ENCODE data around the gene NSMCE1.
A peak's percentile ranks its signal among the peaks of the same experiment; 100 is the strongest.

The NSMCE1 gene

DNA sequence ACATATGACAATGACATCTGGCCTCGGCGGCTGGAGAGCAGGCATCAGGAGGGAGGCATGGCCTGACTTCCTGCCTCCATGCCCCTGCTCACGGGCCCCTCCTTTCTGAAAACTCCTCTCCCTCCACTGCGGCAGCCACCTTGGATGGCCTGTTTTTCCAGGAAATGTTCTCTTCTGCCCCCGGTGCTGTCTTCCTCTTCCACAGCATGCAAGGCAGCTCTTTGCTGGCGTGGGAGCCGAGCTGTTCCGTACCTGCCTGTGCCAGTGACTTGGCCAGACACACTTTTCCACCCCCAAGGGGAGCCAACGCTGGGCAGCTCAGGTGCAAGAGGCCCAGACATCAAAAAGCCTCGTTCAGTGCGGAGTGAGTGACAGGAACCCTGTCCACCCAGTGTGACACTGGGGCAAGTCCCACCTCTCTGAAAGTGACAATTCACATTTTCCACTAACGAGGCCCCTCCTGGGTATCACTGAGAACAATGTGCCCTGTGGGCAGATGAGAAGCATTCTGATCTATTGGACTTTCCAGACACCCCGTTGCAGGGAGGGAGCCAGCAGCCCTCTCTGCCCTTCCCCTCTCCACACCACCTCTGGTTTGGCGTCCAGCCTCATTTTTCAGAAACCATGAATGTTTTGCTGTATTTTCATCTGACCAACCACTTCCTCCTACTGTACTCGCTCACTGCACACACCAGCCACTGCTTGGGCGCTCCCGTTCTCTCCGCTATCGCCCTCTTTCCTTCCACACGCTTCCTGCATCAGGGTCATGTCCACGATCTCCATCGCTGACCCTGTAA, 31.2 kb downstream of the NSMCE1 start:
- peak overlapping the region; percentile 68 to 85 for H3K27ac ChIP-seq
- DNase-seq (ENCODE audit: low spot score) = peak; percentile 75
- TF ChIP-seq, protein P1, sequence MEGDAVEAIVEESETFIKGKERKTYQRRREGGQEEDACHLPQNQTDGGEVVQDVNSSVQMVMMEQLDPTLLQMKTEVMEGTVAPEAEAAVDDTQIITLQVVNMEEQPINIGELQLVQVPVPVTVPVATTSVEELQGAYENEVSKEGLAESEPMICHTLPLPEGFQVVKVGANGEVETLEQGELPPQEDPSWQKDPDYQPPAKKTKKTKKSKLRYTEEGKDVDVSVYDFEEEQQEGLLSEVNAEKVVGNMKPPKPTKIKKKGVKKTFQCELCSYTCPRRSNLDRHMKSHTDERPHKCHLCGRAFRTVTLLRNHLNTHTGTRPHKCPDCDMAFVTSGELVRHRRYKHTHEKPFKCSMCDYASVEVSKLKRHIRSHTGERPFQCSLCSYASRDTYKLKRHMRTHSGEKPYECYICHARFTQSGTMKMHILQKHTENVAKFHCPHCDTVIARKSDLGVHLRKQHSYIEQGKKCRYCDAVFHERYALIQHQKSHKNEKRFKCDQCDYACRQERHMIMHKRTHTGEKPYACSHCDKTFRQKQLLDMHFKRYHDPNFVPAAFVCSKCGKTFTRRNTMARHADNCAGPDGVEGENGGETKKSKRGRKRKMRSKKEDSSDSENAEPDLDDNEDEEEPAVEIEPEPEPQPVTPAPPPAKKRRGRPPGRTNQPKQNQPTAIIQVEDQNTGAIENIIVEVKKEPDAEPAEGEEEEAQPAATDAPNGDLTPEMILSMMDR (IDR thresholded peaks at IDR 0.05) = no peak
- H3K4me3 ChIP-seq = no peak overlapping the region

DNA sequence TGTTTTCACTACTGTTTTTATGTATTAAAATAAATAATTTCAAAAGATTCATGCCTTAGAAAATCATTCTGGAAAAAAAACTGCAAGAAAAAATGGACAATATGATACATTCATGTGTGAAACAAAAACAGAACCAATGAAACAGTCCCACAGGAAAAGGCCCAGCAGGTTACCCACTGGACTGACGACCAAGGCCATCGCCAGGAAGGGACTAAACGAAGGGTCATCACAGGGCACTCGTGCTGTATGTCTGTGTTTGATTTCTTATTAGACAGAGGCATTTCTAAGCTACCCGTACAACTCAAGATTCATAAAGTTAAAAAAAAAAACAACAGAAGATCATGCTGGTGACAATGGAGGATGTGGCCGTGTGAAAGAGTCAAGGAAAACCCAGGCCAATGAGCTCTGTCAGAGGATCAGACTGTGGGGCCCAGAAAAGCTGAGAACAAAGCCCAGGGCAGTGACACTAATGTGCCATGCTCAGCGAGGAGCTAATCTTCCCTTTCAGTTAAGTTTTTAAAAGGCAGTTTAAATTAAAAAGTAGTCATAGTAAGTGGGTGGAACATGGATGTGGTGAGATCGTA, 31.8 kb downstream of the NSMCE1 start:
- no peak overlapping the region for H3K4me3 ChIP-seq
- no peak for DNase-seq (ENCODE audit: low spot score)
- peak overlapping the region; percentile 68 to 85 for H3K27ac ChIP-seq
- TF ChIP-seq, protein P1 (IDR thresholded peaks at IDR 0.05) = no peak

DNA sequence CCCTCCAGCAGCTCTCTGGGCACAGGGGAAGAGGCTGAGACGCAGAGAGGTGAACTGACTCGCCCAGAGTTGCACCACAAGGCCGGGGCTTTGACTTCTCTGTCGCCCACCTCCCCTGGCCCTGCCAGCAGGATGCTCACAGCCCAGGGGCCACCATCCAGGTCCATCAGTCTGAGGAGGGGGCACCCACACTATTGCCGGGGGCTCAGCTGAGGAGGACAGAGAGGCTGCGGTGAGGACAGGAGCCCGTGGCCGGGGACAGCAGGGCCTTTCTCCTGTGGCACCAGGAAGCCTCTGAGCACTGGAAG, 32.7 kb downstream of the NSMCE1 start:
- TF ChIP-seq, protein P1 (IDR thresholded peaks at IDR 0.05) = no peak
- peak; percentile 73 for DNase-seq (ENCODE audit: low spot score)
- H3K27ac ChIP-seq = peak overlapping the region; percentile 51 to 83
- no peak overlapping the region for H3K4me3 ChIP-seq

DNA sequence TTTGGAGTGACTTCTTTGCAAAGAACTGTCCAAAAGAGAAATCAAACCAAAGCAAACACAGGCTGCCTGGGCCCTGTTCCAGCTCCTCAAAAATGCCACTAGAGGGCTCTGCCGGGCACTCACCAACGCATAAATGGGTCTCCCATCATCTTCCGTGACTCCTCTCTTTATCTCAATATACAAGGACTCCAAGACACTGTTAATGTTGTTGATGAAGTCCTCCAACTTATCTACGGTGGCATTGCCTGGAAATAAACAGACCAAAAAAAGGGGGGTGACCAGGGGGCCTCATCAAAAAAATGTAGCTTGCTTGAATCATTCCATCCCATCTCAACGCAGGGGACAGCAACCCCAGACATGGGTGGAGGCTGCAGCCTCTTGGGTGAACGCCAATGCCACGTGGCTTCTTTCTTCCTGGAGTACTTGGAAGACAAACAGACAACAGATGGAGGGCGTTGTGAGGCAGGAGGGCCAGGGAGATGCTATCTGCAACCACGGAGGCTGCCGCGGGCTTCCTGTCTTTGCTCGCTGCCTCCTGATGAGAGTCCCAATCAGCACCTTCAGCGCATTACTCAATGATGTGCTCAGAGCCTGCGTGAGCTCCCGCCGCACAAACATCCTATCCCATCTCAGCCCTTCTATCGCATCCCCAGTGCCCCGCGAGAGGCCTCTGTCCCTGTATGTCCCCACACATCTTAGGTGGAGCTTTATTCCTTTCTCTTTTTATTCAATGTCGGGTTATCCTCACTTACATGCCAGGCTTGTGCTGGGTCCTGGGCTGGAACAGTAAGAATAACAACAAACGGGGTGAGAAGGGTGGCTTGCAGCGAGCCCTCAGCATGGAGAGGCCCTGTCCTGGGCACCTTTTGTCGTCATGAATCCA, 33.3 kb downstream of the NSMCE1 start:
- H3K4me3 ChIP-seq = peak overlapping the region; percentile 47
- peak; percentile 91 for DNase-seq (ENCODE audit: low spot score)
- H3K27ac ChIP-seq = peak overlapping the region; percentile 51 to 83
- TF ChIP-seq, protein P1 (IDR thresholded peaks at IDR 0.05) = peak; percentile 78

DNA sequence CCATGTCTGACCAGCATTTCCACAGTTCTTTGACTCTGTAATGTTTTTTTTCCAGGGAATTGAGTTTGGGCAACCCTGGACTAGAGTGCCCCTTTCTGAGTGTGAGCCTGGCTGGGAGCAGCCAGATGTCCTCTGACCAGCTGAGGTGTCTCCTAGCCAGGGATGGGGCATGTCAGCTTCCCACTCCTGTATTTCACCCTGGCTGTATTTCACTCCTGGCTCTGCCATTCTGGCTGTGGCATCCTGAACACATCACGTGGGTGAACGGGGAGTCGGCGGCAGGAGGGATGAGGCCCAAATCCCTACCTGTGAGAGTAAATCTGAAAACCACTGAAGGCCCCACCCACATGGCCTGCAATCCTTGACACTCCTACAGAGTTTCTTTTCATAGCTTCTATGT, 34.0 kb downstream of the NSMCE1 start:
- peak overlapping the region; percentile 51 to 68 for H3K27ac ChIP-seq

DNA sequence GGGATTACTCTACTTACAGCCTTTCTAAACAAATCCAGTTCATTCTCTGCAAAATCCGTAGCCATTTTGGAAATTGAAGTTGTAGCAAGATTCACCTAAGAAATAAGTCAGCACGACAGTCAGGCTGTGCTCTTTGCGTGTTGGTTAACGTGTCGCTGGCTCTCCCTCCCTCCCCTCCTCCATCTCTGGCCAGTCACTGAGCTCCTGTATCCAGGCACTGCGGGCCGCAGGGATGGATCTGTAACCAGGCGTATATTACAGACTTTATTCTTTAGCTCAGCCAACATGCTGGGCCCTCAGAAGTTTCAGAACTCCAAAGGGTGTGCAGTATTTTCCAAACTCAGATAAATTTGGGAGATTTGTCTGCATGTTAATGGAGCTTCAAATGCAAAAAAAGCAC, 34.4 kb downstream of the NSMCE1 start:
- DNase-seq (ENCODE audit: low spot score) = no peak
- peak overlapping the region in 1 of 2 donors; percentile 51 for H3K27ac ChIP-seq
- no peak overlapping the region for H3K4me3 ChIP-seq
- TF ChIP-seq, protein P1 (IDR thresholded peaks at IDR 0.05) = no peak

More for the DNA sequence above, 34.0 kb downstream of the NSMCE1 start:
- no peak for DNase-seq (ENCODE audit: low spot score)
- no peak overlapping the region for H3K4me3 ChIP-seq
- TF ChIP-seq, protein P1 (IDR thresholded peaks at IDR 0.05) = no peak

Data from coronary artery (tissue), 2 donors.